Measurements from ENCODE around the gene AIMP2. TPM values are rescaled to one million over a fixed set of nuclear protein-coding genes. Genes with fewer than 3 reads are reported as not detected.

Gene AIMP2
- total and polyA plus RNA-seq, 2 of the 8 experiments (the other 6 are each of a cell fraction or from before 2014, with no cell fraction given), result 85.6 to 99.0 TPM

DNA sequence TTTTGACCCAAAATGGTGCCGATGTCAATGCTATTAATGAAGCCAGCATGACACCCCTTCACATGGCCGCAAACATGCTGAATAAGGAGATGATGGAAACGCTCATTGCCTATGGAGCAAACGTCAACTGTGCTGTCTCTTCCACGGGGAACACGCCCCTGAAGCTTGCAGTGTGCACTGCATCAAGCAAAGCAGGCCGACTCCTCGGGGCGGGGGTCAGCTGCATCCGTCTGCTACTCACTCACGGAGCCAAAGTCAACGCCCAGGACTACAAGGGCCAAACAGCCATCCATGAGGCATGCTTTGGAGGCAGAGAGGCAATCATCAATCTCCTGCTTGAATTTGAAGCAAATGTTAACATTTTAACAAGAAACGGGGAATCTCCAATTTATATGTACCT lies 26.6 kb downstream of the AIMP2 start (continued):
- TF ChIP-seq, protein P1, sequence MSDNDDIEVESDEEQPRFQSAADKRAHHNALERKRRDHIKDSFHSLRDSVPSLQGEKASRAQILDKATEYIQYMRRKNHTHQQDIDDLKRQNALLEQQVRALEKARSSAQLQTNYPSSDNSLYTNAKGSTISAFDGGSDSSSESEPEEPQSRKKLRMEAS (IDR thresholded peaks at IDR 0.05), result no peak
- TF ChIP-seq, protein P2, sequence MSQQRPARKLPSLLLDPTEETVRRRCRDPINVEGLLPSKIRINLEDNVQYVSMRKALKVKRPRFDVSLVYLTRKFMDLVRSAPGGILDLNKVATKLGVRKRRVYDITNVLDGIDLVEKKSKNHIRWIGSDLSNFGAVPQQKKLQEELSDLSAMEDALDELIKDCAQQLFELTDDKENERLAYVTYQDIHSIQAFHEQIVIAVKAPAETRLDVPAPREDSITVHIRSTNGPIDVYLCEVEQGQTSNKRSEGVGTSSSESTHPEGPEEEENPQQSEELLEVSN (IDR thresholded peaks at IDR 0.05), result no peak
- TF ChIP-seq EGR1 (IDR thresholded peaks at IDR 0.05; ENCODE audit: borderline replicate concordance, low read depth, low read length) (no peak), JUND (IDR thresholded peaks at IDR 0.05; ENCODE audit: low read length) (no peak)

All from H1 (cell line).